Right lobe of liver (tissue), 6 donors: ENCODE measurements around the gene MRPS16. TPM values are rescaled to one million over a fixed set of nuclear protein-coding genes. Genes with fewer than 3 reads are reported as not detected.

Experiments used
- ATAC-seq, 4 donors: fragments of 200-7000 bp; cut with Tn5 transposase; one replicate each; pipeline ENCODE4 v1.9.1; 2020; ENCODE audit warnings: mild to moderate bottlenecking in 4 of 4, moderate library complexity in 4 of 4
- DNase-seq, 3 donors: peaks; one replicate each; pipeline ENCODE4 v3.0.0-alpha.2; 2020
- H3K27ac ChIP-seq, 3 donors: fragments of 200-600 bp; one replicate each; pipeline ENCODE4 v1.8.0; 2022
- H3K27me3 ChIP-seq, 2 donors: fragments of 200-600 bp; one replicate each; pipeline ENCODE4 v1.8.0; 2022
- H3K36me3 ChIP-seq, 4 donors: fragments of 200-600 bp; sonication (generic) in 1 of 4; one replicate each; pipeline versions ENCODE4 v1.5.1 to v1.8.0; 2017 to 2022; ENCODE audit warnings: control low read depth in 1 of 4
- H3K4me1 ChIP-seq, 4 donors: fragments of 200-600 bp; sonication (generic) in 1 of 4; one replicate each; pipeline versions ENCODE4 v1.5.1 to v1.8.0; 2017 to 2022; ENCODE audit warnings: control low read depth in 1 of 4
- H3K4me3 ChIP-seq, 3 donors: fragments of 200-600 bp; one replicate each; pipeline ENCODE4 v1.8.0; 2022
- H3K9me3 ChIP-seq, 4 donors: fragments of 200-600 bp; sonication (generic) in 1 of 4; one replicate each; pipeline versions ENCODE4 v1.5.1 to v1.8.0; 2017 to 2022; ENCODE audit warnings: control low read depth in 1 of 4
- CTCF ChIP-seq, 4 donors: fragments of 200-600 bp in 3 of 4; fragments of 450-650 bp in 1 of 4; IDR thresholded peaks; one replicate each; pipeline versions ENCODE4 v1.5.1 to v1.8.0; 2016 to 2022; ENCODE audit warnings: antibody characterized with exemption in 4 of 4, mild to moderate bottlenecking in 2 of 4
- POLR2A ChIP-seq: fragments of 450-650 bp; IDR thresholded peaks from one replicate; pipeline ENCODE4 v1.6.1; 2017; ENCODE audit warnings: antibody characterized with exemption, mild to moderate bottlenecking
- WGBS: methylation state at CpG from one replicate; pipeline ENCODE4 v1.1.6; 2018; ENCODE audit warnings: low coverage, low lambda C conversion rate; ENCODE audit not compliant: insufficient coverage; ENCODE audit errors: missing lambda C conversion rate; 5-methylcytosine and 5-hydroxymethylcytosine counted together
- intact Hi-C, 2 donors: fragments of 100-400 bp; cut with DNase I; formaldehyde crosslinking; loops; one replicate each; pipeline versions ENCODE4 v1.11.2 to v1.14.1; 2022
- total RNA-seq, 6 experiments: library from RNA; depleted of rRNA in 2 of 6; stranded (reverse); fragments of >200 nt in 2 of 6; fragmentation: NEBNext Ultra II Directional in 3 of 6; extraction: Animal tissue kit (Norgen Biotek cat#: 25700) in 3 of 6; gene quantifications; one replicate each; pipeline versions ENCODE4 v1.1.0 to v1.2.4, GENCODE V29; 2016 to 2023
- donor health status: DM: no; HTN: yes; CAD: no.
- donor health status: DM: no; HTN: no; CAD: no.
- donor health status: DM: no; HTN: no; CAD: no.
- donor health status: DM: no; HTN: yes; CAD: no.
- donor health status: DM: no; HTN: yes; CAD: no.

The MRPS16 gene
- total RNA-seq, 6 experiments from 2014 or later: 40.5 to 58.4 (median 48.6) TPM

GRCh38 chr10:73251683-73252444, 580 bp downstream of the MRPS16 start:
- Histone ChIP-seq H3K9me3 (no peaks in the 10 kb centered on the region), H3K27ac (peak overlapping the region; percentile 61 to 83 (median 75)), H3K4me1 (peaks cover 0 to 21% (median 8%) of the 10 kb centered on the region in 4 donors), H3K27me3 (no peaks in the 10 kb centered on the region), H3K36me3 (peaks cover 0 to 4% (median 0%) of the 10 kb centered on the region in 4 donors), H3K4me3 (peak overlapping the region; percentile 87 to 94 (median 90))
- DNase-seq (no peak), ATAC-seq (peak in 1 of 4 donors; percentile 1)
- TF ChIP-seq CTCF (IDR thresholded peaks at IDR 0.05) (no peak), POLR2A (no peak)
- intact Hi-C loops: no loop called here
- WGBS: 23% methylated on average over 7 of the region's 23 CpGs

- WGBS: 72% methylated on average over 5 of the region's 5 CpGs
- H3K4me1 ChIP-seq: peaks cover 0 to 23% (median 8%) of the 10 kb centered on the region in 4 donors
- no peak for ATAC-seq
Observed at GRCh38 chr10:73248259-73248724, 4.2 kb downstream of the MRPS16 start.

GRCh38 chr10:73247509-73248258, 4.8 kb downstream of the MRPS16 start:
- peaks cover 0 to 16% (median 4%) of the 10 kb centered on the region in 4 donors for H3K36me3 ChIP-seq
- DNase-seq: no peak
- 24% methylated on average over 4 of the region's 4 CpGs for WGBS
- H3K4me3 ChIP-seq: peak overlapping the region; percentile 75 to 87 (median 82)
- intact Hi-C loops: no loop called here
- no peaks in the 10 kb centered on the region for H3K9me3 ChIP-seq
- TF ChIP-seq CTCF (IDR thresholded peaks at IDR 0.05) (no peak), POLR2A (no peak)
- no peak for ATAC-seq
- H3K27me3 ChIP-seq: no peaks in the 10 kb centered on the region
- peaks cover 0 to 20% (median 6%) of the 10 kb centered on the region in 4 donors for H3K4me1 ChIP-seq
- H3K27ac ChIP-seq: peak overlapping the region; percentile 37 to 56 (median 47)

More at GRCh38 chr10:73248259-73248724, 4.2 kb downstream of the MRPS16 start:
- no peak overlapping the region for H3K4me3 ChIP-seq
- intact Hi-C loops: no loop called here
- no peaks in the 10 kb centered on the region for H3K27me3 ChIP-seq
- H3K27ac ChIP-seq: no peak overlapping the region
- TF ChIP-seq POLR2A (no peak), CTCF (IDR thresholded peaks at IDR 0.05) (no peak)
- no peaks in the 10 kb centered on the region for H3K9me3 ChIP-seq
- DNase-seq: no peak
- peaks cover 0 to 12% (median 2%) of the 10 kb centered on the region in 4 donors for H3K36me3 ChIP-seq

GRCh38 chr10:73246646-73247508, 5.6 kb downstream of the MRPS16 start, which contains the start of gene DNAJC9:
Gene DNAJC9 (minus strand): TSS chr10:73247255. CDS start chr10:73247189, 66 bp downstream.
- WGBS: under 1% methylated on average over 21 of the region's 78 CpGs
- no peaks in the 10 kb centered on the region for H3K9me3 ChIP-seq
- peak within 1 kb of the TSS; percentile 37 to 56 (median 47) for H3K27ac ChIP-seq
- intact Hi-C loops: no loop called here
- H3K4me3 ChIP-seq: peak within 1 kb of the TSS; percentile 75 to 87 (median 82)
- ATAC-seq (peak; percentile 92 to 95 (median 92)), DNase-seq (peak; percentile 96 to 98 (median 97))
- H3K27me3 ChIP-seq: no peaks in the 10 kb centered on the region
- H3K36me3 ChIP-seq: peaks cover 0 to 16% (median 6%) of the 10 kb centered on the region in 4 donors
- peaks cover 0 to 20% (median 6%) of the 10 kb centered on the region in 4 donors for H3K4me1 ChIP-seq
- TF ChIP-seq CTCF (IDR thresholded peaks at IDR 0.05): peak in 1 of 4 donors; percentile 18
- peak; percentile 88 for TF ChIP-seq POLR2A
